Naive thymus-derived CD8-positive, alpha-beta T cell (primary cell): ENCODE results near the gene BIRC3. TPM values are rescaled to one million over a fixed set of nuclear protein-coding genes. Genes with fewer than 3 reads are reported as not detected.

Experiments
- ATAC-seq, 2 donors: fragments of 150-1000 bp; cut with Tn5 transposase in 1 of 2; sonication (Bioruptor Pico), chemical (Tn5 transposase) in 1 of 2; 1 replicate in 1 of 2; 2 replicates in 1 of 2; pipeline ENCODE4 v1.10.0; 2021; ENCODE audit warnings: mild to moderate bottlenecking in 2 of 2, moderate library complexity in 2 of 2
- POLR2A ChIA-PET: fragments of 350-600 bp; sonication (Branson Sonifier 250); formaldehyde crosslinking; loops from one replicate; lab custom pipeline; 2021; ENCODE audit warnings: antibody characterized with exemption; lab: Charles Lee
- DNase-seq, 10 donors: peaks; one replicate each; pipeline versions ENCODE4 v3.0.0 to v3.0.0-alpha.2; 2020 to 2022
- H3K27ac Mint-ChIP-seq, 10 donors: one replicate each; pipeline ENCODE4 v1.8.0; 2020 to 2022; ENCODE audit warnings: mild to moderate bottlenecking in 10 of 10, mixed read lengths in 10 of 10, moderate library complexity in 4 of 10, inconsistent platforms in 1 of 10
- H3K27me3 Mint-ChIP-seq, 5 donors: one replicate each; pipeline ENCODE4 v1.8.0; 2021 to 2022; ENCODE audit warnings: mixed read lengths in 5 of 5
- H3K36me3 Mint-ChIP-seq, 3 donors: one replicate each; pipeline ENCODE4 v1.8.0; 2020 to 2022; ENCODE audit warnings: mixed read lengths in 3 of 3, mild to moderate bottlenecking in 2 of 3, inconsistent platforms in 1 of 3
- H3K4me1 Mint-ChIP-seq, 4 donors: one replicate each; pipeline ENCODE4 v1.8.0; 2021 to 2022; ENCODE audit warnings: mixed read lengths in 4 of 4
- H3K4me3 Mint-ChIP-seq, 10 donors: one replicate each; pipeline ENCODE4 v1.8.0; 2020 to 2022; ENCODE audit warnings: mild to moderate bottlenecking in 10 of 10, mixed read lengths in 10 of 10, moderate library complexity in 6 of 10, inconsistent platforms in 1 of 10
- H3K9me3 Mint-ChIP-seq, 9 donors: one replicate each; pipeline ENCODE4 v1.8.0; 2020 to 2022; ENCODE audit warnings: mixed read lengths in 9 of 9, mild to moderate bottlenecking in 3 of 9, inconsistent platforms in 1 of 9, moderate library complexity in 1 of 9
- polyA plus RNA-seq, 3 donors: library from polyadenylated mRNA; unstranded; fragments of 300-500 nt; fragmentation: Illumina TruSeq; gene quantifications; one replicate each; pipeline ENCODE4 v1.2.3, GENCODE V29; 2021
- total RNA-seq, 8 experiments: library from RNA in 2 of 8; stranded (reverse) in 2 of 8; gene quantifications; one replicate each; pipeline ENCODE4 v1.2.3 and lab custom pipeline; 2021 to 2026

BIRC3 gene
- total and polyA plus RNA-seq, 5 experiments from 2014 or later: 16.7 to 97.7 (median 22.9) TPM

- Mint-ChIP-seq H3K27me3 (no peaks in the 10 kb centered on the region), H3K4me3 (no peak overlapping the region), H3K36me3 (peaks cover 20 to 72% (median 35%) of the 10 kb centered on the region in 3 donors), H3K4me1 (peaks cover 5 to 35% (median 30%) of the 10 kb centered on the region in 4 donors), H3K9me3 (no peaks in the 10 kb centered on the region), H3K27ac (peak overlapping the region in 8 of 10 donors; percentile 22 to 78 (median 44))
- POLR2A ChIA-PET: interaction anchor here (1.0 kb wide), 2 partner anchors 12 to 17 kb away, joined by 3 read pairs; no protein-coding TSS in a partner anchor
- ATAC-seq: no peak
- no peak for DNase-seq
Measured at GRCh38 chr11:102384419-102385079, 67.3 kb downstream of the BIRC3 start.

GRCh38 chr11:102385085-102386007 lies 68.1 kb downstream of the BIRC3 start:
- Mint-ChIP-seq H3K4me3 (no peak overlapping the region), H3K36me3 (peaks cover 21 to 66% (median 33%) of the 10 kb centered on the region in 3 donors), H3K9me3 (no peaks in the 10 kb centered on the region), H3K4me1 (peaks cover 5 to 40% (median 32%) of the 10 kb centered on the region in 4 donors), H3K27me3 (no peaks in the 10 kb centered on the region), H3K27ac (peak overlapping the region in 9 of 10 donors; percentile 39 to 78 (median 50))
- DNase-seq: no peak
- POLR2A ChIA-PET: interaction anchor here (0.5 to 1.0 kb wide), 2 partner anchors 11 to 32 kb away, joined by 3 read pairs; no protein-coding TSS in a partner anchor
- ATAC-seq: no peak

GRCh38 chr11:102386136-102386734 lies 69.0 kb downstream of the BIRC3 start:
- H3K4me1 Mint-ChIP-seq: peaks cover 9 to 46% (median 39%) of the 10 kb centered on the region in 4 donors
- no peaks in the 10 kb centered on the region for H3K9me3 Mint-ChIP-seq
- no peaks in the 10 kb centered on the region for H3K27me3 Mint-ChIP-seq
- DNase-seq (peak in 1 of 10 donors; percentile 16), ATAC-seq (peak; percentile 54 to 79)
- peaks cover 21 to 60% (median 27%) of the 10 kb centered on the region in 3 donors for H3K36me3 Mint-ChIP-seq
- no peak overlapping the region for H3K4me3 Mint-ChIP-seq
- POLR2A ChIA-PET: interaction anchor here (0.5 kb wide), 1 partner anchor 31 kb away, joined by 3 read pairs; no protein-coding TSS in a partner anchor
- peak overlapping the region in 6 of 10 donors; percentile 2 to 87 (median 42) for H3K27ac Mint-ChIP-seq

- Mint-ChIP-seq H3K27ac (peak overlapping the region in 5 of 10 donors; percentile 2 to 87 (median 39)), H3K4me3 (no peak overlapping the region), H3K4me1 (peaks cover 9 to 49% (median 41%) of the 10 kb centered on the region in 4 donors), H3K27me3 (no peaks in the 10 kb centered on the region), H3K36me3 (peaks cover 21 to 56% (median 27%) of the 10 kb centered on the region in 3 donors), H3K9me3 (no peaks in the 10 kb centered on the region)
- DNase-seq: no peak
- POLR2A ChIA-PET: interaction anchor here (7.9 kb wide), 1 partner anchor 65 kb away, joined by 51 read pairs; the partner anchor contains the start of gene TMEM123
- ATAC-seq: no peak
Measured at GRCh38 chr11:102387043-102387781, 69.9 kb downstream of the BIRC3 start.

Other genes starting within 250 kb of the BIRC3 start
- gene YAP1, start 207.0 kb upstream of the BIRC3 start, total RNA-seq: not detected
- gene YAP1, start 207.0 kb upstream of the BIRC3 start, polyA plus RNA-seq: not detected
- gene BIRC2, start 29.7 kb downstream of the BIRC3 start, total RNA-seq: 10 to 100 TPM; 56.4 to 56.9 TPM
- gene BIRC2, start 29.7 kb downstream of the BIRC3 start, polyA plus RNA-seq: 10 to 100 TPM; 29.6 to 41.9 (median 32.2) TPM
- gene TMEM123, start 135.3 kb downstream of the BIRC3 start, total RNA-seq: 100 to 1,000 TPM; 484 to 533 TPM
- 100 to 1,000 TPM; 746 to 988 (median 748) TPM for gene TMEM123, start 135.3 kb downstream of the BIRC3 start, polyA plus RNA-seq
- not detected for gene MMP7, start 213.3 kb downstream of the BIRC3 start, total RNA-seq
- not detected for gene MMP7, start 213.3 kb downstream of the BIRC3 start, polyA plus RNA-seq